H1 (cell line): Measurements from ENCODE around the gene UBTD1. TPM values are rescaled to one million over a fixed set of nuclear protein-coding genes. Genes with fewer than 3 reads are reported as not detected.

Source experiments
- CTCF ChIA-PET: fragments of 300-600 bp; sonication (Branson Sonifier 250); formaldehyde crosslinking; loops from one replicate; lab custom pipeline; 2021; ENCODE audit not compliant: partially characterized antibody; lab: Charles Lee
- POLR2A ChIA-PET: fragments of 300-600 bp; sonication (Branson Sonifier 250); formaldehyde crosslinking; loops from one replicate; lab custom pipeline; 2021; ENCODE audit warnings: inconsistent platforms; ENCODE audit not compliant: partially characterized antibody; lab: Charles Lee
- DNase-seq, 2 experiments: peaks; one replicate each; pipeline versions ENCODE4 v3.0.0 to v3.0.0-alpha.2; 2010 to 2022; ENCODE audit warnings: low spot score in 2 of 2, low read depth in 1 of 2, mixed read lengths in 1 of 2
- FAIRE-seq: peaks from 2 replicates; lab custom pipeline; 2011; peaks lifted over from hg19 to GRCh38; lab: Jason Lieb, UNC
- H2AFZ ChIP-seq: 2 replicates; pipeline ENCODE4 v1.8.1; 2012; ENCODE audit warnings: low read length, inconsistent platforms
- H2AK5ac ChIP-seq: 2 replicates; pipeline ENCODE4 v1.6.1; 2013; ENCODE audit warnings: low read depth, low read length
- H2BK120ac ChIP-seq: replicated peaks from 2 replicates; pipeline ENCODE3; 2013; ENCODE audit warnings: low read depth, low read length, inconsistent platforms
- H2BK12ac ChIP-seq: 2 replicates; pipeline ENCODE4 v1.6.1; 2013; ENCODE audit warnings: low read depth, low read length
- H2BK15ac ChIP-seq: 2 replicates; pipeline ENCODE4 v1.6.1; 2013; ENCODE audit warnings: low read length
- H2BK20ac ChIP-seq: 2 replicates; pipeline ENCODE4 v1.6.1; 2013; ENCODE audit warnings: low read length
- H2BK5ac ChIP-seq: 2 replicates; pipeline ENCODE4 v1.6.1; 2013; ENCODE audit warnings: low read depth, low read length
- H3K14ac ChIP-seq: 2 replicates; pipeline ENCODE4 v1.6.1; 2013; ENCODE audit warnings: inconsistent platforms; ENCODE audit not compliant: insufficient read length
- H3K18ac ChIP-seq: 2 replicates; pipeline ENCODE4 v1.6.1; 2013; ENCODE audit warnings: low read length; ENCODE audit errors: extremely low read depth
- H3K23ac ChIP-seq: 2 replicates; pipeline ENCODE4 v1.6.1; 2013; ENCODE audit warnings: inconsistent platforms; ENCODE audit not compliant: insufficient read length
- H3K23me2 ChIP-seq: 2 replicates; pipeline ENCODE4 v1.6.1; 2013; ENCODE audit warnings: low read depth, low read length
- H3K27ac ChIP-seq: 2 replicates; pipeline ENCODE4 v1.6.1; 2011; ENCODE audit warnings: low read depth, low read length, inconsistent platforms
- H3K27me3 ChIP-seq, 4 experiments: replicated peaks in 1 of 4; 1 replicate in 1 of 4; 2 replicates in 3 of 4; pipeline versions ENCODE4 v1.6.1 to v1.8.1; 2011 to 2013; ENCODE audit warnings: low read length in 3 of 4, mild to moderate bottlenecking in 3 of 4, inconsistent platforms in 2 of 4, mixed read lengths in 2 of 4, moderate library complexity in 1 of 4; ENCODE audit not compliant: control insufficient read depth in 3 of 4, insufficient read depth in 3 of 4; ENCODE audit errors: extremely low read depth in 1 of 4
- H3K36me3 ChIP-seq, 4 experiments: 2 replicates each; pipeline versions ENCODE4 v1.6.1 to v1.8.1; 2011 to 2013; ENCODE audit warnings: mild to moderate bottlenecking in 4 of 4, low read length in 3 of 4, moderate library complexity in 2 of 4, control low read depth in 1 of 4, inconsistent platforms in 1 of 4; ENCODE audit not compliant: insufficient read depth in 4 of 4, control insufficient read depth in 2 of 4
- H3K4ac ChIP-seq: replicated peaks from 2 replicates; pipeline ENCODE3; 2013; ENCODE audit warnings: low read length, low read depth, mixed read lengths, inconsistent platforms; ENCODE audit not compliant: insufficient read length
- H3K4me1 ChIP-seq, 4 experiments: replicated peaks in 1 of 4; 1 replicate in 1 of 4; 2 replicates in 3 of 4; pipeline versions ENCODE4 v1.6.1 to v1.8.1; 2011 to 2013; ENCODE audit warnings: low read length in 3 of 4, inconsistent platforms in 2 of 4, mixed read lengths in 1 of 4; ENCODE audit not compliant: insufficient read depth in 4 of 4, control insufficient read depth in 3 of 4
- H3K4me2 ChIP-seq, 2 experiments: 2 replicates each; pipeline versions ENCODE4 v1.6.1 to v1.8.1; 2011 to 2013; ENCODE audit warnings: low read depth in 2 of 2, low read length in 2 of 2, control low read depth in 1 of 2, inconsistent platforms in 1 of 2, mild to moderate bottlenecking in 1 of 2; ENCODE audit not compliant: insufficient read depth in 1 of 2
- H3K4me3 ChIP-seq, 4 experiments: fragments of 200-600, 300-600 bp in 1 of 4; sonication (generic), shearing (Covaris generic), sonication (Bioruptor Twin) in 1 of 4; 2 replicates each; pipeline versions ENCODE4 v1.5.1 to v1.8.1; 2011 to 2016; ENCODE audit warnings: low read length in 4 of 4, low read depth in 3 of 4, control low read depth in 2 of 4, inconsistent platforms in 2 of 4, mild to moderate bottlenecking in 2 of 4, mixed read lengths in 1 of 4, moderate library complexity in 1 of 4; ENCODE audit not compliant: insufficient read depth in 2 of 4; ENCODE audit errors: extremely low read depth in 1 of 4
- H3K56ac ChIP-seq: replicated peaks from 2 replicates; pipeline ENCODE3; 2013; ENCODE audit warnings: low read depth, mild to moderate bottlenecking, mixed read lengths, low read length, inconsistent platforms; ENCODE audit not compliant: insufficient read length
- H3K79me1 ChIP-seq: 2 replicates; pipeline ENCODE4 v1.6.1; 2013; ENCODE audit warnings: low read depth, low read length, control low read depth
- H3K79me2 ChIP-seq, 2 experiments: 2 replicates each; pipeline versions ENCODE4 v1.6.1 to v1.8.1; 2012 to 2013; ENCODE audit warnings: low read length in 2 of 2, mild to moderate bottlenecking in 2 of 2, inconsistent platforms in 1 of 2; ENCODE audit not compliant: insufficient read depth in 2 of 2, control insufficient read depth in 1 of 2
- H3K9ac ChIP-seq, 4 experiments: replicated peaks in 1 of 4; 1 replicate in 1 of 4; 2 replicates in 3 of 4; pipeline versions ENCODE4 v1.6.1 to v1.8.1; 2011 to 2013; ENCODE audit warnings: low read depth in 3 of 4, low read length in 3 of 4, control low read depth in 2 of 4, mild to moderate bottlenecking in 2 of 4, moderate library complexity in 2 of 4, inconsistent platforms in 1 of 4; ENCODE audit errors: extremely low read depth in 1 of 4
- H3K9me3 ChIP-seq, 2 experiments: 2 replicates each; pipeline versions ENCODE4 v1.6.1 to v1.8.1; 2012 to 2013; ENCODE audit warnings: mild to moderate bottlenecking in 2 of 2, moderate library complexity in 2 of 2, control low read depth in 1 of 2, inconsistent platforms in 1 of 2, low read depth in 1 of 2, low read length in 1 of 2, mixed read lengths in 1 of 2; ENCODE audit not compliant: insufficient read depth in 2 of 2
- H4K20me1 ChIP-seq, 2 experiments: replicated peaks in 1 of 2; 2 replicates each; pipeline versions ENCODE3 to v1.8.1; 2011 to 2013; ENCODE audit warnings: inconsistent platforms in 2 of 2, low read length in 2 of 2, mild to moderate bottlenecking in 1 of 2; ENCODE audit not compliant: insufficient read depth in 2 of 2, control insufficient read depth in 1 of 2
- H4K5ac ChIP-seq: 2 replicates; pipeline ENCODE4 v1.6.1; 2013; ENCODE audit warnings: low read length, low read depth, mixed read lengths, inconsistent platforms; ENCODE audit not compliant: insufficient read length
- H4K8ac ChIP-seq: 2 replicates; pipeline ENCODE4 v1.8.0; 2013; ENCODE audit warnings: mild to moderate bottlenecking, moderate library complexity, low read length, inconsistent platforms; ENCODE audit not compliant: insufficient read depth; ENCODE audit errors: extremely low read depth
- H4K91ac ChIP-seq: replicated peaks from 2 replicates; pipeline ENCODE3; 2013; ENCODE audit warnings: low read length, mixed read lengths, inconsistent platforms; ENCODE audit not compliant: insufficient read length
- CBX8 ChIP-seq: fragments of 300-800, 300-1000 bp; sonication (generic); IDR thresholded peaks from 2 replicates; pipeline ENCODE4 v1.7.1; 2016; ENCODE audit warnings: low read depth, low read length, borderline replicate concordance
- CHD1 ChIP-seq: IDR thresholded peaks from 2 replicates; pipeline ENCODE4 v1.6.1; 2012; ENCODE audit warnings: low read depth, low read length, improper control_type of control experiment
- JUND ChIP-seq: IDR thresholded peaks from 2 replicates; pipeline ENCODE4 v1.6.1; 2011; ENCODE audit warnings: mild to moderate bottlenecking, improper control_type of control experiment, low read length
- NRF1 ChIP-seq: IDR thresholded peaks from 2 replicates; pipeline ENCODE4 v1.6.1; 2011; ENCODE audit warnings: mild to moderate bottlenecking, low read depth, low read length, improper control_type of control experiment
- RAD21 ChIP-seq, 2 experiments: IDR thresholded peaks in 1 of 2; conservative IDR thresholded peaks in 1 of 2; 2 replicates each; pipeline ENCODE4 v1.6.1; 2011; ENCODE audit warnings: low read depth in 2 of 2, low read length in 2 of 2, improper control_type of control experiment in 1 of 2, inconsistent platforms in 1 of 2, mild to moderate bottlenecking in 1 of 2, moderate library complexity in 1 of 2
- RNF2 ChIP-seq: fragments of 200-900, 300-1000 bp; sonication (generic); IDR thresholded peaks from 2 replicates; pipeline ENCODE4 v1.7.1; 2016; ENCODE audit warnings: borderline replicate concordance, low read depth, mild to moderate bottlenecking, antibody characterized with exemption, low read length; ENCODE audit not compliant: poor library complexity, severe bottlenecking; ENCODE audit errors: missing control alignments
- TEAD4 ChIP-seq: IDR thresholded peaks from 2 replicates; pipeline ENCODE4 v1.6.1; 2012; ENCODE audit warnings: low read depth, low read length, inconsistent platforms, mixed read lengths
- WGBS, 2 experiments: shearing (Covaris generic) in 1 of 2; methylation state at CpG; one replicate each; pipeline versions ENCODE4 v1.1.6 to v1.1.7; 2013 to 2015; ENCODE audit warnings: low lambda C conversion rate in 2 of 2, mixed read lengths in 2 of 2, inconsistent platforms in 1 of 2, low coverage in 1 of 2, missing lambda C conversion rate in 1 of 2; ENCODE audit not compliant: insufficient replicate concordance in 2 of 2, insufficient coverage in 1 of 2, insufficient read length in 1 of 2; ENCODE audit errors: extremely low coverage in 1 of 2, missing lambda C conversion rate in 1 of 2; 5-methylcytosine and 5-hydroxymethylcytosine counted together
- polyA plus RNA-seq, 7 experiments: library from polyadenylated mRNA; depleted of rRNA in 3 of 7; stranded (reverse) in 5 of 7; unstranded in 2 of 7; fragments of >200 nt in 5 of 7; fragments of 200-250 nt in 2 of 7; gene quantifications; 1 replicate in 5 of 7; 2 replicates in 1 of 7; 4 replicates in 1 of 7; pipeline versions ENCODE4 v1.2.1 to v1.2.3, GENCODE V29; 2011 to 2013; ENCODE audit warnings: missing spikeins in 2 of 7, mixed read lengths in 2 of 7
- total RNA-seq: library from RNA; stranded (reverse); fragmentation: NEBNext Ultra II Directional; extraction: Animal tissue kit (Norgen Biotek cat#: 25700); gene quantifications from 2 replicates; pipeline ENCODE4 v1.2.1, GENCODE V29; 2021
- TF ChIP-seq, protein P1 (sequence below), 3 experiments: IDR thresholded peaks; 1 replicate in 2 of 3; 2 replicates in 1 of 3; pipeline versions ENCODE4 v1.5.1 to v1.6.1; 2011; ENCODE audit warnings: low read length in 3 of 3, mild to moderate bottlenecking in 3 of 3, inconsistent platforms in 2 of 3, low read depth in 1 of 3, moderate library complexity in 1 of 3; ENCODE audit not compliant: insufficient read depth in 1 of 3; ENCODE audit errors: control extremely low read depth in 1 of 3

The UBTD1 gene
- total and polyA plus RNA-seq, 2 of the 8 experiments (the other 6 are each of a cell fraction or from before 2014, with no cell fraction given) = 22.3 to 36.2 TPM

DNA sequence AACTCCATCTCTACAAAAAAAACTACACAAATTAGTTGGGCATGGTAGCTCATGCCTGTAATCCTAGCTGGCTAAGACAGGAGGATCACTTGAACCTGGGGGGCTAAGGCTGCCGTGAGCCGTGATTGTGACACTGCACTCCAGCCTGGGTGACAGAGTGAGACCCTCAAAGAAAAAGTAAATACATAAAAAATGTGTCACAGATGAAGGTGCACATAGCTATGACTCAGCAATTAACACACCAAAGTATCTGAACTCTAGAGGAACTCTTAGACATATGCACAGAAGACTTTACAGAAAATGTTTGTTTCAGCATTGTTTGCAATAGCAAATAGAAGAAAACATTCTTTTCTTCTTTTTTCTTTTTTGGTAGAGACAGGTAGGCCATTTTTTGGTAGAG is 99.1 kb downstream of the UBTD1 start:
- no peak overlapping the region for H3K56ac ChIP-seq
- no peaks in the 10 kb centered on the region for H3K79me1 ChIP-seq
- H2BK5ac ChIP-seq = no peak overlapping the region
- no peak overlapping the region for H3K14ac ChIP-seq
- H4K91ac ChIP-seq = no peak overlapping the region
- H2AK5ac ChIP-seq = no peak overlapping the region
- H4K8ac ChIP-seq = no peak overlapping the region
- no peak overlapping the region for H3K27ac ChIP-seq
- H2BK12ac ChIP-seq = no peak overlapping the region
- 93% methylated on average over 2 of the region's 2 CpGs; no CpG with 5 or more reads in 1 of the 2 experiments for WGBS, 2 experiments
- H3K9me3 ChIP-seq = no peaks in the 10 kb centered on the region
- H3K4me2 ChIP-seq = no peak overlapping the region
- TF ChIP-seq CHD1 (no peak), RAD21 (IDR thresholded peaks at IDR 0.05 in 1 of 2, conservative IDR thresholded peaks at IDR 0.05 in 1 of 2; ENCODE audit: low read depth in 2 of 2, low read length in 2 of 2) (no peak), RNF2 (no peak), CBX8 (no peak), JUND (no peak), TEAD4 (no peak), NRF1 (no peak)
- TF ChIP-seq, protein P1, sequence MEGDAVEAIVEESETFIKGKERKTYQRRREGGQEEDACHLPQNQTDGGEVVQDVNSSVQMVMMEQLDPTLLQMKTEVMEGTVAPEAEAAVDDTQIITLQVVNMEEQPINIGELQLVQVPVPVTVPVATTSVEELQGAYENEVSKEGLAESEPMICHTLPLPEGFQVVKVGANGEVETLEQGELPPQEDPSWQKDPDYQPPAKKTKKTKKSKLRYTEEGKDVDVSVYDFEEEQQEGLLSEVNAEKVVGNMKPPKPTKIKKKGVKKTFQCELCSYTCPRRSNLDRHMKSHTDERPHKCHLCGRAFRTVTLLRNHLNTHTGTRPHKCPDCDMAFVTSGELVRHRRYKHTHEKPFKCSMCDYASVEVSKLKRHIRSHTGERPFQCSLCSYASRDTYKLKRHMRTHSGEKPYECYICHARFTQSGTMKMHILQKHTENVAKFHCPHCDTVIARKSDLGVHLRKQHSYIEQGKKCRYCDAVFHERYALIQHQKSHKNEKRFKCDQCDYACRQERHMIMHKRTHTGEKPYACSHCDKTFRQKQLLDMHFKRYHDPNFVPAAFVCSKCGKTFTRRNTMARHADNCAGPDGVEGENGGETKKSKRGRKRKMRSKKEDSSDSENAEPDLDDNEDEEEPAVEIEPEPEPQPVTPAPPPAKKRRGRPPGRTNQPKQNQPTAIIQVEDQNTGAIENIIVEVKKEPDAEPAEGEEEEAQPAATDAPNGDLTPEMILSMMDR (IDR thresholded peaks at IDR 0.05; ENCODE audit: control extremely low read depth in 1 of 3, insufficient read depth in 1 of 3, low read depth in 1 of 3, low read length in 3 of 3) = no peak
- no peak overlapping the region for H2BK15ac ChIP-seq
- ChIA-PET POLR2A (interaction anchor here (0.9 to 1.1 kb wide), 2 partner anchors 10 to 18 kb away, joined by 3 read pairs; no protein-coding TSS in a partner anchor), CTCF (interaction anchor here (0.8 to 4.3 kb wide), 12 partner anchors 8 to 134 kb away, joined by 3 to 24 read pairs (median 4); partner anchors contain the start of genes ANKRD2, C10orf62 and HOGA1)
- no peaks in the 10 kb centered on the region for H4K20me1 ChIP-seq
- H2AFZ ChIP-seq = no peak overlapping the region
- no peak overlapping the region for H3K9ac ChIP-seq
- no peak overlapping the region for H3K23ac ChIP-seq
- H3K79me2 ChIP-seq = no peaks in the 10 kb centered on the region
- no peak overlapping the region for H3K4ac ChIP-seq
- H4K5ac ChIP-seq = no peak overlapping the region
- H3K4me1 ChIP-seq = peaks cover 0 to 2% (median under 1%) of the 10 kb centered on the region in 4 experiments; a peak in 1 of 7 replicates
- H3K18ac ChIP-seq = no peak overlapping the region
- no peak overlapping the region for H2BK120ac ChIP-seq
- no peaks in the 10 kb centered on the region for H3K27me3 ChIP-seq
- H3K4me3 ChIP-seq = no peak overlapping the region
- DNase-seq = no peak
- no peak overlapping the region for H2BK20ac ChIP-seq
- H3K36me3 ChIP-seq = no peaks in the 10 kb centered on the region
- FAIRE-seq = no peak
- no peaks in the 10 kb centered on the region for H3K23me2 ChIP-seq
